Ovary (tissue), 3 donors: ENCODE results near the gene RBBP8NL.

Source experiments
- EP300 ChIP-seq: sonication (generic); formaldehyde crosslinking; IDR thresholded peaks from one replicate; pipeline ENCODE4 v1.6.1; 2017; ENCODE audit warnings: antibody characterized with exemption
- POLR2A ChIP-seq: fragments of 450-650 bp; IDR thresholded peaks from one replicate; pipeline ENCODE4 v1.6.1; 2017; ENCODE audit warnings: antibody characterized with exemption, mild to moderate bottlenecking, moderate library complexity
- TF ChIP-seq, protein P1 (sequence below), 3 donors: fragments of 450-650 bp in 2 of 3; fragments of 200-600 bp in 1 of 3; IDR thresholded peaks; one replicate each; pipeline versions ENCODE4 v1.5.1 to v1.8.0; 2016 to 2022; ENCODE audit warnings: antibody characterized with exemption in 3 of 3, mild to moderate bottlenecking in 1 of 3
- donor health status: DM: no; HTN: no; CAD: no.

- TF ChIP-seq POLR2A (no peak), EP300 (no peak)
- TF ChIP-seq, protein P1, sequence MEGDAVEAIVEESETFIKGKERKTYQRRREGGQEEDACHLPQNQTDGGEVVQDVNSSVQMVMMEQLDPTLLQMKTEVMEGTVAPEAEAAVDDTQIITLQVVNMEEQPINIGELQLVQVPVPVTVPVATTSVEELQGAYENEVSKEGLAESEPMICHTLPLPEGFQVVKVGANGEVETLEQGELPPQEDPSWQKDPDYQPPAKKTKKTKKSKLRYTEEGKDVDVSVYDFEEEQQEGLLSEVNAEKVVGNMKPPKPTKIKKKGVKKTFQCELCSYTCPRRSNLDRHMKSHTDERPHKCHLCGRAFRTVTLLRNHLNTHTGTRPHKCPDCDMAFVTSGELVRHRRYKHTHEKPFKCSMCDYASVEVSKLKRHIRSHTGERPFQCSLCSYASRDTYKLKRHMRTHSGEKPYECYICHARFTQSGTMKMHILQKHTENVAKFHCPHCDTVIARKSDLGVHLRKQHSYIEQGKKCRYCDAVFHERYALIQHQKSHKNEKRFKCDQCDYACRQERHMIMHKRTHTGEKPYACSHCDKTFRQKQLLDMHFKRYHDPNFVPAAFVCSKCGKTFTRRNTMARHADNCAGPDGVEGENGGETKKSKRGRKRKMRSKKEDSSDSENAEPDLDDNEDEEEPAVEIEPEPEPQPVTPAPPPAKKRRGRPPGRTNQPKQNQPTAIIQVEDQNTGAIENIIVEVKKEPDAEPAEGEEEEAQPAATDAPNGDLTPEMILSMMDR (IDR thresholded peaks at IDR 0.05) = no peak
Observed at GRCh38 chr20:62416651-62417637, 10.4 kb downstream of the RBBP8NL start.
